ENCODE results near the gene TRAF2.
"Not testable (repeated sequence)": the region's sequence is repeated elsewhere in the genome, so short reads cannot be mapped to it uniquely, and the experiment has no call there.

DNA sequence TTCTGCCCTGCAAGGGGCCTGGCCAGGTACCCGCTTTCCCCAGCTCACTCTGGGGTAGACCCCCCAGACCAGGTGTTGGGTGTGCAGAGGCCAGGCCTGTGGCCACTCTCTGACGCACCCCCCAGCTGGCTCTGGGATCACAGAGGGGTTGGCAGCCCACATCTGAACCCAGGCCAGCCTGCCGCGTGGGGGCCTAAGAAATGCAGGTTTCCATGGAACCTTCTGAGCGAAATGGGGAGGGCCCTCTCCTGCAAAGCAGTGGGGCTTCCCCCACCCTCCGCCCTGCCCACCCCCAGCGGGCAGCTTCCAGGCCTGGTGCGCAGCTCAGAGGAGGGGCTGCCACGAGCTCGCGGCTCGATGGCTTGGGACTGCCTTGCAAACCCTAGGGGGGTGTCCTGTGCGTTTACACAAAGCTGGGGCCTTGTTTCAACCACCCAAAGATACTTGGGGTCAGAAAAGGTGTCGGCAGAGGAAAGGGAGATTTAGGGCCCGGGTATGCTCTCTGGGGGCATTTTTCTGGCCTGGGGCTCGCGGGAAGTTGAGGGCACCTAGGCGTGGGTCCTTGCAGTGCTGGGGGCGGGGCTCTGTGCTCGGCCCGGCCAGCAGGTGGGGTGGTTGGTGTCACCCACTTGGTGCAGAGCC, 43.0 kb upstream of the TRAF2 start:
- TF ChIP-seq THAP11 (CRISPR knock-in tag; IDR thresholded peaks at IDR 0.05); ZSCAN9 (CRISPR knock-in tag; IDR thresholded peaks at IDR 0.05; ENCODE audit: borderline replicate concordance); FOXJ3 (CRISPR knock-in tag; IDR thresholded peaks at IDR 0.05; ENCODE audit: borderline replicate concordance); MAFK (conservative IDR thresholded peaks at IDR 0.05 in 1 of 2, IDR thresholded peaks at IDR 0.05 in 1 of 2; ENCODE audit: low read length in 2 of 2); NCOA2 (CRISPR knock-in tag; IDR thresholded peaks at IDR 0.05); POLR2A (IDR thresholded peaks at IDR 0.05; ENCODE audit: insufficient read depth in 1 of 2, low read depth in 2 of 2, low read length in 2 of 2); NR2F2 (IDR thresholded peaks at IDR 0.05; ENCODE audit: borderline replicate concordance, low read depth): not testable (repeated sequence)
- TF ChIP-seq, protein P1, sequence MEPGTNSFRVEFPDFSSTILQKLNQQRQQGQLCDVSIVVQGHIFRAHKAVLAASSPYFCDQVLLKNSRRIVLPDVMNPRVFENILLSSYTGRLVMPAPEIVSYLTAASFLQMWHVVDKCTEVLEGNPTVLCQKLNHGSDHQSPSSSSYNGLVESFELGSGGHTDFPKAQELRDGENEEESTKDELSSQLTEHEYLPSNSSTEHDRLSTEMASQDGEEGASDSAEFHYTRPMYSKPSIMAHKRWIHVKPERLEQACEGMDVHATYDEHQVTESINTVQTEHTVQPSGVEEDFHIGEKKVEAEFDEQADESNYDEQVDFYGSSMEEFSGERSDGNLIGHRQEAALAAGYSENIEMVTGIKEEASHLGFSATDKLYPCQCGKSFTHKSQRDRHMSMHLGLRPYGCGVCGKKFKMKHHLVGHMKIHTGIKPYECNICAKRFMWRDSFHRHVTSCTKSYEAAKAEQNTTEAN (CRISPR knock-in tag; conservative IDR thresholded peaks at IDR 0.05) = not testable (repeated sequence)
- TF ChIP-seq, protein P2, sequence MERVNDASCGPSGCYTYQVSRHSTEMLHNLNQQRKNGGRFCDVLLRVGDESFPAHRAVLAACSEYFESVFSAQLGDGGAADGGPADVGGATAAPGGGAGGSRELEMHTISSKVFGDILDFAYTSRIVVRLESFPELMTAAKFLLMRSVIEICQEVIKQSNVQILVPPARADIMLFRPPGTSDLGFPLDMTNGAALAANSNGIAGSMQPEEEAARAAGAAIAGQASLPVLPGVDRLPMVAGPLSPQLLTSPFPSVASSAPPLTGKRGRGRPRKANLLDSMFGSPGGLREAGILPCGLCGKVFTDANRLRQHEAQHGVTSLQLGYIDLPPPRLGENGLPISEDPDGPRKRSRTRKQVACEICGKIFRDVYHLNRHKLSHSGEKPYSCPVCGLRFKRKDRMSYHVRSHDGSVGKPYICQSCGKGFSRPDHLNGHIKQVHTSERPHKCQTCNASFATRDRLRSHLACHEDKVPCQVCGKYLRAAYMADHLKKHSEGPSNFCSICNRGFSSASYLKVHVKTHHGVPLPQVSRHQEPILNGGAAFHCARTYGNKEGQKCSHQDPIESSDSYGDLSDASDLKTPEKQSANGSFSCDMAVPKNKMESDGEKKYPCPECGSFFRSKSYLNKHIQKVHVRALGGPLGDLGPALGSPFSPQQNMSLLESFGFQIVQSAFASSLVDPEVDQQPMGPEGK (CRISPR knock-in tag; IDR thresholded peaks at IDR 0.05) = peak; percentile 58; the same call in 1 of the 2 replicates
- TF ChIP-seq, protein P3, sequence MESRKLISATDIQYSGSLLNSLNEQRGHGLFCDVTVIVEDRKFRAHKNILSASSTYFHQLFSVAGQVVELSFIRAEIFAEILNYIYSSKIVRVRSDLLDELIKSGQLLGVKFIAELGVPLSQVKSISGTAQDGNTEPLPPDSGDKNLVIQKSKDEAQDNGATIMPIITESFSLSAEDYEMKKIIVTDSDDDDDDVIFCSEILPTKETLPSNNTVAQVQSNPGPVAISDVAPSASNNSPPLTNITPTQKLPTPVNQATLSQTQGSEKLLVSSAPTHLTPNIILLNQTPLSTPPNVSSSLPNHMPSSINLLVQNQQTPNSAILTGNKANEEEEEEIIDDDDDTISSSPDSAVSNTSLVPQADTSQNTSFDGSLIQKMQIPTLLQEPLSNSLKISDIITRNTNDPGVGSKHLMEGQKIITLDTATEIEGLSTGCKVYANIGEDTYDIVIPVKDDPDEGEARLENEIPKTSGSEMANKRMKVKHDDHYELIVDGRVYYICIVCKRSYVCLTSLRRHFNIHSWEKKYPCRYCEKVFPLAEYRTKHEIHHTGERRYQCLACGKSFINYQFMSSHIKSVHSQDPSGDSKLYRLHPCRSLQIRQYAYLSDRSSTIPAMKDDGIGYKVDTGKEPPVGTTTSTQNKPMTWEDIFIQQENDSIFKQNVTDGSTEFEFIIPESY (CRISPR knock-in tag; IDR thresholded peaks at IDR 0.05) = not testable (repeated sequence)
